Measurements from ENCODE around the gene LBHD2. TPM values are rescaled to one million over a fixed set of nuclear protein-coding genes. Genes with fewer than 3 reads are reported as not detected.

LBHD2 gene
- polyA plus RNA-seq, 6 donors from 2014 or later = not detected

DNA sequence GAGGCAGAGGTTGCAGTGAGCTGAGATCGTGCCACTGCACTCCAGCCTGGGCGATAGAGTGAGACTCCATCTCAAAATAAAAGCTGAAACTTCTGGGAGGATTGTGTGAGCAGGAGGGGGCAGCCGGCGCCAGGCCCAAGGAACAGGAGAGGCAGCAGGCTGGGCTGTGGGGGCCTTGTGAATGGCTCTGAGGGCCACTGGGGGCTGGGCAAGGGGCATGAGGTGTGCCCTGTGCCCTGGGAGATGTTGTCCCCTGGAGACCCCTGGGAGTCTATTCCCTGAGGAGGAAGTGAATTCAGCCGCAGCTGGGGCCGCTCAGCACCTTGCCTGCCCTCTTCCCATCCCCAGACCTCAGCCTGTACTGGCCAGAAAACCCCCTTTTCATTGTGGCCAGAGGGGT, 4.9 kb downstream of the LBHD2 start:
- H3K27ac Mint-ChIP-seq = no peak overlapping the region
- H3K4me1 Mint-ChIP-seq = peaks cover 0 to 9% (median 4%) of the 10 kb centered on the region in 3 donors
- H3K4me3 Mint-ChIP-seq = no peak overlapping the region
- ATAC-seq (ENCODE audit: low read depth in 2 of 2) (no peak), DNase-seq (no peak)
- no peaks in the 10 kb centered on the region for H3K9me3 Mint-ChIP-seq
- H3K36me3 Mint-ChIP-seq = no peaks in the 10 kb centered on the region
- H3K27me3 Mint-ChIP-seq = peaks cover 8 to 41% (median 22%) of the 10 kb centered on the region in 3 donors

DNA sequence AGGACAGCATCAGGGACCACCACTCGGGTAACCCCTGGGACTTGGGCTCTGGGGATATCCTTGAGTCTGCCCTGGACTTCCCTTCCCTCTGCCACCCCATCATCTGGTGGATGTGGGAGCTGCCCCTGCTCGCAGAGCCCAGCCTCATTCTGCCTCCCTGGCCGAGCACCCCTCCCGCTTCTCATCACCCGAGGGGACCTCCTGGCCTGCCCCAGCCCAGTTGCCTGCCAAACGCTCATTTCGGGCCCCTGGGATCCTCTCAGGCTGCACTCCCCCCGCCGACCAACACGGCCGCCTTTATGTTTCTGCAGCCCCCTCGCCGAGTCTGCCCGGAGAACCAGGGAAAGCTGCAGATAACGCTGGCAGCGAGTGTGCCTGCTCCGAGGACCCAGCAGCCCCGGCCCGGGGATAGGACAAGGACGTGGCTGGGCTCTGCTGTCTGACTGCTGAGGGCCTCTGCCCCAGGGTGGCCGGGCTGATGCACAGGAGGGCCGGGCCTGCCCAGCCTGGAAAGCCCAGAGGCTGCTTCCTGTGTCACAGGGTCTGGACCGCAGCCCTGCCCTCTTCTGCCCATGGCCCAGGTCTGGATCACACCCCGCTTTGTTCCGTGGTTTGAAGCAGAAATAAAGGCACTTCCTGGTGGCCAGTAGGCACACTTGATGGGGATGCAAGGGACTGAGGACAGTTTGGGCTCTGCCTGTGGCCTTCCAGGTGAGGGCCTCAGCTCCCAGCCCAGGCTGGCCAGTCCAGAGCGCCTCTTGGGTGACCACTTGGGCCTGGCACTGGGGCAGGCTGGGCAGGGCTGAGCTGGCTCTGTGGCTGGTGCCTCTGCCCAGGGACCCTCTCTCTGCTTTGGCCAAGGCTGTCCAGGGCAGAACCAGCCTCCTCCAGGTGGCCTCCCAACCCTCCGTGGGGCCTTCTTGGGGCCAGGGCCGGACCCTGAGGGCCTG, 5.7 kb downstream of the LBHD2 start:
- peaks cover 5 to 43% (median 20%) of the 10 kb centered on the region in 3 donors for H3K27me3 Mint-ChIP-seq
- H3K36me3 Mint-ChIP-seq = no peaks in the 10 kb centered on the region
- DNase-seq (no peak), ATAC-seq (ENCODE audit: low read depth in 2 of 2) (no peak)
- no peaks in the 10 kb centered on the region for H3K9me3 Mint-ChIP-seq
- no peak overlapping the region for H3K27ac Mint-ChIP-seq
- H3K4me3 Mint-ChIP-seq = no peak overlapping the region
- peaks cover 0 to 7% (median 4%) of the 10 kb centered on the region in 3 donors for H3K4me1 Mint-ChIP-seq

DNA sequence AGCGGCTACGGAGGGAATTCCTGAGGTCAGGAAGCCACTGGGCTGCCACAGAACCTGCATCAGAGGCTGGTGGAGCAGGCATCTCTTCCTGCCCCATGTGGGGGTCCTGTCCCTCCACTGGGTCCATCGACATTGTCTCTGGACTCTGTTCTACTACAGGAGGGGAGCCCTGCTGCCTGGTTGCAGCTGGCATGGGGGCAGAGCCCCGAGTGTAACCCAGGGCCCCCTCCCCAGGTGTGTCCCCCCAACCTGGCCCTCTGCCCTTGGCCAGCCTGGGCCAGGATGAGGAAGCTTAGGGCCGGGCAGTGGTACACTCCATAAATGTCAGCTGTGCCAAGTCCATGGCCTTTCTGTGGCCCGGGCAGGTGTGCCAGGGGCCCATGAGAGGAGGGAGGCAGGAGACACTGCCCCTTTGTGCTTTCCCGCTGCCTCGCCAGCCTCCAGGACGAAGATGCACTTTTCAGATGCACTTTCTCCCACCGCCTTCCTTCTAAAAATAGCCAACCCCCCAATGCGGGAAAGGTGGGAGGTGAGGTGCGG, 6.5 kb downstream of the LBHD2 start:
- Mint-ChIP-seq H3K36me3 (no peaks in the 10 kb centered on the region), H3K27me3 (peaks cover 1 to 37% (median 20%) of the 10 kb centered on the region in 3 donors)

DNA sequence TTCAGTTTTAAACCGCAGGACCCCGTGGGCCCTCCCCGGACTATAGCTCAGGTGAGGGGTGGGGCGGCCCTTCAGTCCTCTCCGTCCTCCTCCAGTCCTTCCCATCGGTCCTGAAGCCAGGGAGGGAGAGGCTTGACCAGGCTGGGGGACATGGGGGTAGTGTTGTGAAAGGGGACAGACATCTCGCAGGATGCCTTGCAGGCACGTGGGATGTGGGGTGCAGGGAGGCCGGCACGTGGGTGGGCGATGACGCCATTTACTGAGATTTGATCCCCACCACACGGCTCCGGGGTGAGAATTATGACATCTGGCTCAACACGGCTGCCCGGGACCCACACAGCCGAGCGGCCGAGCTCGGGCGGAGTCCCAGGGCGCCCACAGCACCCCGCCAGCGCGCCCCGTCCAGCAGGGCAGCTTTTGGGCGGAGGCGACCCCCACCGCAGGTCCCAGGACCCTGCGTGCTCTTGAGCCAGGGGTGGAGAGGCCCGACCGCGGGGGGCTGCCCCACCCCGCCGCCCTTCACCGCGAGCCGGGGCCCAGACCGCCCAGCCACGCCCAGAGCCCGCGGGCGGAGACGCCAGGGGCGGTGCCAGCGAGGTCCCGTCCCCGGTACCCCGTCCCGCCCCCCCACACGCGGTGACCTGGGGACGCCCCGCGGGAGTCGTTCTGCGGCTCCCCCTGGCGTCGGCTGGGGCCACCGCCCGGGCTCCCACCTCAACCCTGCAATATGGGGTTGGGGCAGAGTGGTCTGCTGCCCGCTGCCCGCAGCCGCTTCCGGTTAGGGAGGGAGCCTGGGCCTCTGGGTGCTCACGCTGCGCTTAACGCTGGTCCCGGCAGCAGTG, 7.3 kb downstream of the LBHD2 start:
- no peak overlapping the region for H3K27ac Mint-ChIP-seq
- peaks cover 0 to 37% (median 19%) of the 10 kb centered on the region in 3 donors for H3K27me3 Mint-ChIP-seq
- H3K9me3 Mint-ChIP-seq = no peaks in the 10 kb centered on the region
- DNase-seq = peak; percentile 75
- peaks cover 0 to 7% (median 4%) of the 10 kb centered on the region in 3 donors for H3K4me1 Mint-ChIP-seq
- H3K4me3 Mint-ChIP-seq = peak overlapping the region in 7 of 8 donors; percentile 53 to 85 (median 75)
- peak; percentile 91 to 92 for ATAC-seq (ENCODE audit: low read depth in 2 of 2)
- no peaks in the 10 kb centered on the region for H3K36me3 Mint-ChIP-seq

More for the DNA sequence above, 6.5 kb downstream of the LBHD2 start:
- no peak for DNase-seq
- Mint-ChIP-seq H3K4me3 (peak overlapping the region in 6 of 8 donors; percentile 53 to 85 (median 70)), H3K27ac (peak overlapping the region in 1 of 6 donors; percentile 33), H3K9me3 (no peaks in the 10 kb centered on the region), H3K4me1 (peaks cover 0 to 7% (median 4%) of the 10 kb centered on the region in 3 donors)
- ATAC-seq (ENCODE audit: low read depth in 2 of 2) = no peak

DNA sequence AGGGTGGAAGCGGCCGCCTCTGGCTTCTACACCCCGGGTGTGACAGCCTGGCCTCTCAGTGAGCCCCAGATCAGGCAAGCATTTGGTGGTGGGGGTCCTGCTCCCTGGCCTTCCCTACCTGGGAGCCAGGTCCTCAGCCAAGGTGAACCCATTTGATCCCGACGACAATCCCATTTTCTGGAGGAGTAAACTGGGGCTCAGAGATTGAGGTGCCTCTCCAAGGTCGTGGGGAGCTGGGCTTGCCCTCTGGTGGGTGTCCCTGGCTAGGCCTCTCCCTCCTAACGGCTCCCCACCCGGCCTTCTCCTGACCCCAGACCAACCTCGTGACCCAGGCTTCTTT, 7.8 kb downstream of the LBHD2 start:
- Mint-ChIP-seq H3K36me3 (no peaks in the 10 kb centered on the region), H3K4me1 (peaks cover 0 to 7% (median 4%) of the 10 kb centered on the region in 3 donors), H3K27ac (peak overlapping the region in 1 of 6 donors; percentile 15), H3K4me3 (peak overlapping the region in 7 of 8 donors; percentile 12 to 77 (median 47)), H3K9me3 (no peaks in the 10 kb centered on the region), H3K27me3 (peaks cover 3 to 37% (median 20%) of the 10 kb centered on the region in 3 donors)
- ATAC-seq (ENCODE audit: low read depth in 2 of 2) (peak in 1 of 2 donors; percentile 23), DNase-seq (no peak)

DNA sequence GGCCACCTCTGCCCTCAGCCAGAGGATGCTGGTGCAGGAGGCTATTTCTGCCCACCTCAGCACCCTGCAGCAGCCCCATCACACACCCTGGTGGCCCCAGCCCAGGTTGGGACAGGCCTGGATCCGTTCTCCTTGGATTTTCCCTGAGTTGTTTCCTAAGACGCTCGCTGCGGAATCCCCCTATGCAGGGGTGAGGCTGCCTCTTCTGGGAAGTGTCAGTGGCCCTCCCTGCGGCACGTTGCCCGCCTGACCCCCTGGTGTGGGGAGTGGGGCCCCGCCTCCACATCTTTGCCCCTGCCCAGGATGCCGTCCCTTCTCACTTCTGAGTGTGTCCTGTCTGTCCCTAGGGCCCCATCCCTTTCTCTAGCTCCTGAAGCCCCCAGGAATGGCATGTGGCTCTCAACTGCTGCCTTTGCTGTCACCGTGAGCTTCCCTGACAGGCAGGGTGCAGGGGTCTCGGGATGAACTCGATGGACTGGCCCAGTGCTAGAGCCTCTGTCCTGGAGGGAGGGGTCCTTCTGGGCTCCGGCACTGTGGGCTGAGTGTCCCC, 9.9 kb downstream of the LBHD2 start:
- H3K4me3 Mint-ChIP-seq = no peak overlapping the region
- no peak overlapping the region for H3K27ac Mint-ChIP-seq
- peaks cover 0 to 7% (median 4%) of the 10 kb centered on the region in 3 donors for H3K4me1 Mint-ChIP-seq
- no peak for DNase-seq
- H3K27me3 Mint-ChIP-seq = peaks cover 3 to 43% (median 26%) of the 10 kb centered on the region in 3 donors
- no peaks in the 10 kb centered on the region for H3K36me3 Mint-ChIP-seq
- no peak for ATAC-seq (ENCODE audit: low read depth in 2 of 2)
- no peaks in the 10 kb centered on the region for H3K9me3 Mint-ChIP-seq

DNA sequence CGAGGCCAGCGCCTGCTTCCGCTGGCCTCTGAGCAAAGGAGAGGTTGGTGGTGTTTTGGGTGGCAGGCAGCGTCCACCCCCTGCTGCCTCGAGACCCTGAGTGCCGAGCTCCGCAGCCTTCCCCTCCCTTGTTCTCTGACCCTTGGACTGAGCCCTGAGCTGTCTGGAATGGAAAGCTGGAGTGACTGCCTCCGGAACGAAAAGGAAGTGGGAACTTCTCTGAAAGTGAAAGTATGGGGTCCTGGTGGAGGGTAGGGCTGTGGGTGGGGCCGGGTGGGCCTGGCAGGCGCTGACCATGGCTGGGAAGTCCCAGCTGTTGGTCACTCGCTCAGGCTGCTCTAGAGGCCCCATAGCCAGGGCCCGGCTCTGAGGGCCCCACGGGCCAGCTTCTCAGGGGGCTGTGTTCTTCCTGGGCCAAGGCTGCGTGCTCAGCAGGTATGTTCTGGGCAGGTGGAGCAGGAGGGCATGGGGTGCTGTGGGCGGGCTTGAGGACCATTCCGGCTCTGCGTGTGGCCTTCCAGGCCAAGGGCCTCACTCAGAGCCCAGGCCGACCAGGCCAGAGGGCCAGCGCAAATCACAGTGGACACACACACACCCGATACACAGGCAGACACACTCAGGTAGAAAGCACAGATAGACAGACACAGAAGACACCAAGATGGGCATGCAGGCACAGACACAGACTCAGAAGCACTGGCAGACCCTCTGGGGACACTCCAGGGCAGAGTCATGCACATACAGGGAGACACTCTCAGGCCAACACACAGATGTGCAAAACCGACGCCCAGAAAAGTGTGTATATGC, 10.6 kb downstream of the LBHD2 start, which contains the start of gene EXOC3L4:
Gene EXOC3L4 (plus strand): TSS at position 320 of the 804 bp plus-strand sequence. CDS start 5,495 bp downstream, outside the sequence.
- Mint-ChIP-seq H3K4me1 (peaks cover 0 to 7% (median 4%) of the 10 kb centered on the region in 3 donors), H3K4me3 (no peak within 1 kb of the TSS), H3K36me3 (no peaks in the 10 kb centered on the region), H3K9me3 (no peaks in the 10 kb centered on the region), H3K27ac (peak within 1 kb of the TSS in 1 of 6 donors; percentile 64), H3K27me3 (peaks cover 3 to 37% (median 26%) of the 10 kb centered on the region in 3 donors)
- DNase-seq (no peak), ATAC-seq (ENCODE audit: low read depth in 2 of 2) (no peak)

DNA sequence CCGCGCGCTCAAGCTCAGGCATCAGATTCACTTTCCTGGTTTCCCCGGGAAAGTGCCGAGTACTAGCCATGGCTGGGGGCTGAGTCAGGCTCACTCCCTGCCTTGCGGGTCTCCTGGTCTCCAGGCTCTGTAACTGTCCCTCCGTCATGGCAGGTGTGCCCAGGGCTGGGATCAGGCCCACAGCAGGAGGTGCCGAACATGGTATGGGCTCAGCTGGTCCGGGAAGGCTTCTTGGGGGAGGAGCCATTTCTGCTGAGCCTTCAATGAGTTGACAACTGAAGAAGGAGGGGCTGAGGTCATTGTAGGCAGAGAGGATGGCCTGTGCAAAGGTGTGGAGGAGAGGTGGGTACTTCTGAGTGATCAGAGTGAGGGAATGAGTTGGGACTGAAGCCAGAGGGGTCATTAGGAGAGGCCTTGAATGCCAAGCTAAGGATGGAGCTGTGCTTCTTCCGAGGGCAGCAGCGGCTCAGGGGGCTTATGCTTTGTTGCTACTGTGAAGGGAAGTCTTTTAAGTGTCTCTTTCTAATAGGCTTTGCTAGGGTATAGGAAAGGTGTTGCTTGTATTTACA, 11.3 kb downstream of the LBHD2 start:
- H3K4me3 Mint-ChIP-seq = no peak overlapping the region
- H3K9me3 Mint-ChIP-seq = no peaks in the 10 kb centered on the region
- no peaks in the 10 kb centered on the region for H3K36me3 Mint-ChIP-seq
- DNase-seq = no peak
- no peak overlapping the region for H3K27ac Mint-ChIP-seq
- peaks cover 3 to 30% (median 26%) of the 10 kb centered on the region in 3 donors for H3K27me3 Mint-ChIP-seq
- H3K4me1 Mint-ChIP-seq = peaks cover 3 to 11% (median 4%) of the 10 kb centered on the region in 3 donors
- no peak for ATAC-seq (ENCODE audit: low read depth in 2 of 2)

DNA sequence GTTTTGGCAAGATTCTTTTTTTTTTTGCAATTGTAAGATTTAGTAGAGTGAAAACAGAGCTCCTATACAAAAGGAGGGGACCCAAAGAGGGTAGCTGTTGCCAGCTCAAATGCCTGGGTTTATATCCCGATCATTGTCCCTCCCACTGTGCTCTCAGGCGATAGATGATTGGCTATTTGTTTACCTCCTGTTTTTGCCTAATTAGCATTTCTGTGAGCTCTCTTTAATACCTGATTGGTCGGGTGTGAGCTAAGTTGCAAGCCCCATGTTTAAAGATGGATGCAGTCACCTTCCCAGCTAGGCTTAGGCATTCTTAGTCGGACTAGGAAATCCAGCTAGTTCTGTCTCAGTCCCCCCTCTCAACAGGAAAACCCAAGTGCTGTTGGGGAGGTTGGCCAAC, 12.4 kb downstream of the LBHD2 start:
- Mint-ChIP-seq H3K4me1 (peaks cover 4 to 20% (median 8%) of the 10 kb centered on the region in 3 donors), H3K27ac (no peak overlapping the region), H3K4me3 (no peak overlapping the region), H3K27me3 (peaks cover 7 to 35% (median 29%) of the 10 kb centered on the region in 3 donors), H3K36me3 (no peaks in the 10 kb centered on the region), H3K9me3 (no peaks in the 10 kb centered on the region)
- DNase-seq (no peak), ATAC-seq (ENCODE audit: low read depth in 2 of 2) (no peak)

DNA sequence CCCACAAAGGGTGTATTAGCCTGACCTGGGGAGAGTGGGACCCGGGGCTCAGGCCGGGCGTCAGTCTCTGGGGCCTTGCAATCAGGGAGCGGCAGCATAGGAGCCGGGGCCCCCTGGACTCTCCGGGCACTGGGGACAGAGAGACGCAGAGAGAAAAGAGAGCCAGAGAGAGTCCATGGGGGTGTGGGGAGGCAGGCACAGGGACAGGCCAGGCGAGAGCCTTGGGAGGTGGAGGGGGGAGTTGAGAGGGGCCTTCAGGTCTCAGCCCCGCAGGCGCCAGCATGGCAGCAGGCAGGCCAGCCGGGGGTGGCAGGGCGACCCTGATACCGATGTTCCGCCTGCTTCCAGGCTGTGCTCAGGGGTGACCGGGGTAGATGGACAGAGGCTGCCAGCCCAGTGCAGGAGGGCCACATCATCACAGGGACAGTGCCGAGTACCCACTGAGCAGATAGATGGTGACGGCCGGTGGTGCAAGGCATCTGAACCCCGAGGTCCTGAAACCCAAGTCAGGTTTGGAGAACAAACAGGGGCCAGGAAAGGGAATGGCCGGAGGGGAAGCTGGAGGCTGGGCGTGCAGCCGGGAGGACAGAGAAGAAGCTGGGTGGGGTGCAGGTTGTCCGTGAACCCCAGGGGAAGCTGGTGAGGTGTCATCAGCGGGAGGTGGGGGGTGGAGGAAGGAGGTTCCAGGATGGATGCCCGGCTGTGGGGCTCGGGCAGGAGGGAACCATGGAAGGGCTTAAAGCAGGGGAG, 13.4 kb downstream of the LBHD2 start:
- H3K9me3 Mint-ChIP-seq = no peaks in the 10 kb centered on the region
- H3K4me1 Mint-ChIP-seq = peaks cover 6 to 18% (median 10%) of the 10 kb centered on the region in 3 donors
- H3K27ac Mint-ChIP-seq = no peak overlapping the region
- peaks cover 8 to 43% (median 32%) of the 10 kb centered on the region in 3 donors for H3K27me3 Mint-ChIP-seq
- ATAC-seq (ENCODE audit: low read depth in 2 of 2) (no peak), DNase-seq (no peak)
- no peak overlapping the region for H3K4me3 Mint-ChIP-seq
- H3K36me3 Mint-ChIP-seq = no peaks in the 10 kb centered on the region
